ENCODE data around the gene CSF3R.

CSF3R gene

GRCh38 chr1:36471830-36472641 lies 10.7 kb downstream of the CSF3R start:
- H3K4me3 ChIP-seq (ENCODE audit: low read depth, low read length) = no peak overlapping the region
- TF ChIP-seq, protein P1, sequence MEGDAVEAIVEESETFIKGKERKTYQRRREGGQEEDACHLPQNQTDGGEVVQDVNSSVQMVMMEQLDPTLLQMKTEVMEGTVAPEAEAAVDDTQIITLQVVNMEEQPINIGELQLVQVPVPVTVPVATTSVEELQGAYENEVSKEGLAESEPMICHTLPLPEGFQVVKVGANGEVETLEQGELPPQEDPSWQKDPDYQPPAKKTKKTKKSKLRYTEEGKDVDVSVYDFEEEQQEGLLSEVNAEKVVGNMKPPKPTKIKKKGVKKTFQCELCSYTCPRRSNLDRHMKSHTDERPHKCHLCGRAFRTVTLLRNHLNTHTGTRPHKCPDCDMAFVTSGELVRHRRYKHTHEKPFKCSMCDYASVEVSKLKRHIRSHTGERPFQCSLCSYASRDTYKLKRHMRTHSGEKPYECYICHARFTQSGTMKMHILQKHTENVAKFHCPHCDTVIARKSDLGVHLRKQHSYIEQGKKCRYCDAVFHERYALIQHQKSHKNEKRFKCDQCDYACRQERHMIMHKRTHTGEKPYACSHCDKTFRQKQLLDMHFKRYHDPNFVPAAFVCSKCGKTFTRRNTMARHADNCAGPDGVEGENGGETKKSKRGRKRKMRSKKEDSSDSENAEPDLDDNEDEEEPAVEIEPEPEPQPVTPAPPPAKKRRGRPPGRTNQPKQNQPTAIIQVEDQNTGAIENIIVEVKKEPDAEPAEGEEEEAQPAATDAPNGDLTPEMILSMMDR (conservative IDR thresholded peaks at IDR 0.05; ENCODE audit: low read depth, low read length) = no peak
- DNase-seq (ENCODE audit: low read depth) = peak; percentile 16

- DNase-seq (ENCODE audit: low read depth) = no peak
- TF ChIP-seq, protein P1 (conservative IDR thresholded peaks at IDR 0.05; ENCODE audit: low read depth, low read length) = no peak
- H3K4me3 ChIP-seq (ENCODE audit: low read depth, low read length) = no peak overlapping the region
Observed at GRCh38 chr1:36469163-36469562, 13.6 kb downstream of the CSF3R start.

- DNase-seq (ENCODE audit: low read depth) = no peak
- H3K4me3 ChIP-seq (ENCODE audit: low read depth, low read length) = no peak overlapping the region
- TF ChIP-seq, protein P1 (conservative IDR thresholded peaks at IDR 0.05; ENCODE audit: low read depth, low read length) = no peak
Observed at GRCh38 chr1:36467700-36468455, 14.8 kb downstream of the CSF3R start.

DNA sequence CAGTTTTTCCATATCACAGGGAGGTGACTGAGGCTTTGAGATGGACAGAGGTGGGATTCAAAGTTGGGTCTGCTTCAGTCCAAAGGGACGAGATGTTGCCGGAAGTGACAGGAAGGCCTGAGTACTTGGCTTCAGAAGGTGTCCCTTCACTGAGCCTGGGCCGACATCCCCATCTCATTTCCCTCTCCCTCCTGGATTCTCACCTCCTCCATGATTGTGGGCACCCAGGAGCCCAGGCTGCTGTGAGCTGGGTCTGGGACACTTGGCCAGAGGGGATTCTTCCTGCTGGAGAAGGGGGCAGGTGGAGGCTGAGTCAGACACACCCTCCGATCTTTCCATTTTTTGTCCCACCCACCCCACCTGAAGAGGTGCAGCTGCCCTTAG lies 15.7 kb downstream of the CSF3R start:
- no peak for DNase-seq (ENCODE audit: low read depth)
- no peak overlapping the region for H3K4me3 ChIP-seq (ENCODE audit: low read depth, low read length)
- TF ChIP-seq, protein P1 (conservative IDR thresholded peaks at IDR 0.05; ENCODE audit: low read depth, low read length) = no peak

GRCh38 chr1:36466370-36467026 lies 16.2 kb downstream of the CSF3R start:
- no peak for DNase-seq (ENCODE audit: low read depth)
- TF ChIP-seq, protein P1 (conservative IDR thresholded peaks at IDR 0.05; ENCODE audit: low read depth, low read length) = no peak
- H3K4me3 ChIP-seq (ENCODE audit: low read depth, low read length) = no peak overlapping the region

DNA sequence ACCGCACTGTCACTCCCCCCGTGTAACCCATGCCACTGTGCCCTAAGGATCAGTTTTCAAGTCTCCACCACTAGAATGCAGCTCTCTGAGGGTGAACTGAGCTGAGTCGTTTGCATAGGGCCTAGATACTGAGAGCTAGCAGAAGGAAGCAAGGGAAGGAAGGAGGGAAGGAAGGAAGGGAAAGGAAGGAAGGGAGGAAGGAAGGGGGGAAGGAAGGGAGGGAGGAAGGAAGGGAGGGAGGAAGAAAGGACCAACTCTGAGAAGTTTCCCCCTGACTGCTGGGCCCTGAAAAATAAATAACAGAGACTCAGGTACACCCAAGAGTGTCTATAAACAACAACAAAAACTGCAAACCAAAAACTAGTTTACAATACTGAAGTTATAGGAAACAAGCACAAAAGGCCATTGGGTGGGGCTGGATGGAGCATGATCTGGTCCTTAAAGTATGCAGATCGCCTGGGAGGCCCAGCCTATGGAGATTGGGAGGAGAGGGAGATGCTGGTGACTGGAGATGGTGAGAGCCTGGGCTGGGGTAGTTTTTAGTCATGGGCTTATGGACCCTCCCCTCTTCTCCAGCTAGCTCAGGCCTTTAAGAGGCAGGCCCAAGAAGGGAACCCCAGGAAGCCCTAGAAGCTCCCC lies 16.9 kb downstream of the CSF3R start:
- TF ChIP-seq, protein P1 (conservative IDR thresholded peaks at IDR 0.05; ENCODE audit: low read depth, low read length) = no peak
- no peak overlapping the region for H3K4me3 ChIP-seq (ENCODE audit: low read depth, low read length)
- no peak for DNase-seq (ENCODE audit: low read depth)
